ENCODE results near the gene DLGAP4.

The DLGAP4 gene, protein sequence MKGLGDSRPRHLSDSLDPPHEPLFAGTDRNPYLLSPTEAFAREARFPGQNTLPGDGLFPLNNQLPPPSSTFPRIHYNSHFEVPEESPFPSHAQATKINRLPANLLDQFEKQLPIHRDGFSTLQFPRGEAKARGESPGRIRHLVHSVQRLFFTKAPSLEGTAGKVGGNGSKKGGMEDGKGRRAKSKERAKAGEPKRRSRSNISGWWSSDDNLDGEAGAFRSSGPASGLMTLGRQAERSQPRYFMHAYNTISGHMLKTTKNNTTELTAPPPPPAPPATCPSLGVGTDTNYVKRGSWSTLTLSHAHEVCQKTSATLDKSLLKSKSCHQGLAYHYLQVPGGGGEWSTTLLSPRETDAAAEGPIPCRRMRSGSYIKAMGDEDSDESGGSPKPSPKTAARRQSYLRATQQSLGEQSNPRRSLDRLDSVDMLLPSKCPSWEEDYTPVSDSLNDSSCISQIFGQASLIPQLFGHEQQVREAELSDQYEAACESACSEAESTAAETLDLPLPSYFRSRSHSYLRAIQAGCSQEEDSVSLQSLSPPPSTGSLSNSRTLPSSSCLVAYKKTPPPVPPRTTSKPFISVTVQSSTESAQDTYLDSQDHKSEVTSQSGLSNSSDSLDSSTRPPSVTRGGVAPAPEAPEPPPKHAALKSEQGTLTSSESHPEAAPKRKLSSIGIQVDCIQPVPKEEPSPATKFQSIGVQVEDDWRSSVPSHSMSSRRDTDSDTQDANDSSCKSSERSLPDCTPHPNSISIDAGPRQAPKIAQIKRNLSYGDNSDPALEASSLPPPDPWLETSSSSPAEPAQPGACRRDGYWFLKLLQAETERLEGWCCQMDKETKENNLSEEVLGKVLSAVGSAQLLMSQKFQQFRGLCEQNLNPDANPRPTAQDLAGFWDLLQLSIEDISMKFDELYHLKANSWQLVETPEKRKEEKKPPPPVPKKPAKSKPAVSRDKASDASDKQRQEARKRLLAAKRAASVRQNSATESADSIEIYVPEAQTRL

DNA sequence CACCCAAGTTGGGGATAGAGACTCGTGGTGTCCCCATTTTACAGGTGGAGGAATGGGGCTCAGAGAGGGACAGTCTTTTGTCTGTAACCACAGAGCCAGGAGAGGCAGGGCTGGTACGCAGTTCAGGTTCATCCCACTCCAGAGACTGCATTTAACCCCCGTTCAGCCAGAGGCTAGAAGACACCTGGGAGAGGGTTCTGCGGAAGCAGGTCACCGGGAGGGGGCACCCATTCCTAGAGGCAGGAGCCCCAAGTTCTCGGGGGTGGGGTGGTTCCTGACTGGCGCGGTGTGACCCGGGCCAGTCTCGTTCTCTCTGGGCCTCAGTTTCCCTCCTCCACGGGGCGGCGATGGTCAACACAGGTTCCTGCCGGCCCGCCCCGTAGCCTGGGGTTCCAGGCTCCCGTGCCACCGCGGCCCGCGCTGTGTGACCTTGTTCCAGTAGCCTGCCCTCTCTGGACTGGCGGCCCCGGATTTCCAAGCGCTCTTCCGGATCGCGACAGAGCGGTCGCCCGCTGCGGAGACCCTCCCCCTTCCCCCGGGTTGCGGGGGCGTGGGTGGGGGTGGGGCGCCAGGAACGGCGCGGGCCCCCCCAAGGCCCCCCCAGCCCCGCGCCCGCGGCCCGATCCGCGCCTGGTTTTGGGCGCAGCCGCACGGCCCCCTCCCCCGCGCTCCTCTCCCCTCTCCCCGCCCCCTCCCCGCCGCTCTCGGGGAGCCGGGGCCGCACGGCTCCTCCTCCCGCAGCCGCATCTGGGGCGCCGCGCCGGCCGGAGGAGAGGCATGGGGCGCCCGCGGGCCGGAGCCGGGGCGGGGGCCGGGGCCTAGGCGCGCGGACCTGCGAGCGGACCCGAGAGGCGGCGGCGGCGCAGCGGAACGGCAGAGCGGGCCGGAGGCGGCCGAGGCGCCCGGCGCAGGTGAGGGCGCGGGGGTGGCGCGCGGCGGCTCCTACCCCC lies at the start of gene DLGAP4:
Gene DLGAP4, plus strand, starts transcription at position 738 of the 950 bp plus-strand sequence. CDS start 125,379 bp downstream, outside the sequence.
- DNase-seq: no peak

- no peak for DNase-seq
These were observed 46.7 kb upstream of the DLGAP4 start for GRCh38 chr20:36259177-36260061.

GRCh38 chr20:36260316-36260715 lies 45.8 kb upstream of the DLGAP4 start:
- DNase-seq: no peak

GRCh38 chr20:36261389-36262105 lies 44.6 kb upstream of the DLGAP4 start:
- DNase-seq: no peak

DNA sequence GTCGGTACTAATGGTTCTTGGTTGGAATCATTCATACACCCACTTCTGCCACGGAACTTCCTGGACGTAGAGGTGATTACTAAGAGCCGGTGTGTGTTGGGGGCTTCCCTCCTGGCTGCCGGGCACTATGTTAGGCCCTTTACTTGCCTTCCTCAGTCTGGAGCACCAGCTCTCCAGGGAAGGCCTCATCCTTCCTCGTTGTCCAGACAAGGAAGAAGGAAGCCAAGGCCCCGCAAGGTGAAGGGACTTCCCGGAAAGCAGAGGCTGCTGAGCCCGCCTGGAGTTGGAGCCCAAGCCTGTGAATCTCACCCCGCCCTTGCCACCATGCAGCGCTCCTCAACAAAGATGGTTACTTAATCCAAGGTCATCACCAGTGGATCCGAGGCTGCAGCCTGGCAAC lies 43.7 kb upstream of the DLGAP4 start:
- DNase-seq: no peak

DNA sequence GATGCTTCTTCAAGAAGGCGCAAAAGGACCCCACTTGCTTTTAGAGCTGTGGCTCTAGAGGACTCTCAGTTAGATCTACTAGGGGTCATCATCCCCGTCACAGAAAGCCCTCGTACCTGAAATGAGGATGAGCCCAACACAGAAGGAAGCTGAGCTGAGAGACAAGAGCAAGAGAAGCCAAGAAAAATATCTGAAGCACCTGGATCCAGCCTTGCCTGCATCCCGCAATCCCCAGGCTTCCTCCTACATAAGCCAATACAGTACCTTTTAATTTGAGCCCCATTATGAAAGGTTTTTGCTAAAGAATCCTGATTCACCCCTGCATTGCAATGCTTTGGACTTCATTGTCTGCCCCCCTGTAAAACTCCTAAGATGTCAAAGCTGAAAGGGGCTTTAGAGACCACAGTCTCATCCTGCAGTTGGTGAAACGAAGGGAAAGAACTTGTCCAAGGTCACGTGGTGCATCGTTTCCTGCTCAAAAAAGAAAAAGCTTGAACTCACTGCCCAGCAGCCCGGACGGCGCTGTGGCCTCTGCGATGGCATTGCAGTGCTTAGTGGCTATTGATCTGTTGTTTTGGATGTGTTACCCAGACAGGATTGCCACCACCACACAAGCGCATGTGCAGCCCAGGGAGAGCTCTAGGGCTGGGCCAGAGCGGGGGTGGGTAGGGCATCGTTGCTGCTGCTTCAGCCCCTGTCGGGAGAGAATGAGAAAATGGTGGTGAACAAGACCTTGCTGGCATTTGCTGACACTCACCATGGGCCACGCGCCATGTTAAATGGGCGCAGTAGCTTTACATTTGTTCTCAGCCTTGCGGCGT lies 41.5 kb upstream of the DLGAP4 start:
- no peak for DNase-seq

- DNase-seq: no peak
These were observed 40.0 kb upstream of the DLGAP4 start for GRCh38 chr20:36266189-36266588.

DNA sequence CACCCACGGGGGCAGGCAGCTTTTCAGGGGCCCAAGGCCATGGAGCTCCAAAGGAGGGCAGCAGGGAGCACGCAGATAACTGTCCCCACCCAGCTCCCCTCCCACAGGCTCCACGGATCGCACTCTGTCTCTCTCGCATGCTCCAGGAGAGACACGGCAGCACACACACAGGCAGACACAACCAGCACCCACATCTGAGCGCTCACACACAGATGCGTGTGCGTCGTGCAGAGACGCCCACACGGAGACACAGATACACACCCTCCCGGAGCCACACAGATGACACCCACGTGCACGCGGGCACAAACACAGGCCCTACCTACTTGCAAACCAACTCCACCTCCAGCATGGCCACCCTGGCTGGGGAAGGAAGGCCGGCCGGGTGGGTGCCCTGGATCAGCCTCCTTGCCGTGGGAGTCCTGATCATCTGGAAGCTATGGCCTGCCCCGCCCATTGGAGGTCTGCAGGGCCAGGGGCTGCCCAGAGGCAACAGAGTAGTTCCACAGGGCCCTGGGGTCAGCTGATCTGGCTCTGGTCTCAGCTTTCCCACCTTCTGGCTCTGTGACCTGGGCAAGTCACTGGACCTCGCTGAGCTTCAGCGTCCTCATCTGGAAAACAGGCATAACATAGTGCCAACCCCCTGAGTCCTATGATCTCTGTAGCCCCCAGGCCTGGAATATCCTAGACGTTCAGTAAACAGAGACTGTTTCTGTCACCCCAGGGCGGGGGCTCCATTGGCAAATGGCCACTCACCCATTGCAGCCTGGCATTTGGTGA lies 38.3 kb upstream of the DLGAP4 start:
- DNase-seq: no peak

- no peak for DNase-seq
These were observed 37.4 kb upstream of the DLGAP4 start for GRCh38 chr20:36268440-36269342.

DNA sequence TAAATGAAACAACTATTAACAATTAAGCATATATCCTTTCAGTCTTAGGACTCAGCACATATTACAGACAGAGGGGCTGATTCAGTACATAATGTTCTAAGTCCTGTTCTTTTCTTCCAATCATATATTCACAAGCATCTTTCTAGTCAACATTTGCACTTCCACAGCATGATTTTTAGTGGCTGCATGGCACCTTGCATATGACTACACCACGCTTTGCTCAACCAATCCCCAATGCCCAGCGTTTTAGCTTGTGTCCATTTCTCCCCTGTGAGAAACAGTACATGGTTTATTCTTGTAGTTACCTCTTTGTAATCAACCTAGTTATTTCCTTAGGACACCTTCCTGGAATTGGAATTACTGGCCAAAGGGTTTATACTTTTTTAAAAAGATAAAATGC lies 36.6 kb upstream of the DLGAP4 start:
- no peak for DNase-seq

- DNase-seq: no peak
These were observed 35.1 kb upstream of the DLGAP4 start for GRCh38 chr20:36270744-36271638.

GRCh38 chr20:36271639-36272546 lies 34.2 kb upstream of the DLGAP4 start:
- no peak for DNase-seq

GRCh38 chr20:36272547-36273220 lies 33.5 kb upstream of the DLGAP4 start:
- no peak for DNase-seq

DNA sequence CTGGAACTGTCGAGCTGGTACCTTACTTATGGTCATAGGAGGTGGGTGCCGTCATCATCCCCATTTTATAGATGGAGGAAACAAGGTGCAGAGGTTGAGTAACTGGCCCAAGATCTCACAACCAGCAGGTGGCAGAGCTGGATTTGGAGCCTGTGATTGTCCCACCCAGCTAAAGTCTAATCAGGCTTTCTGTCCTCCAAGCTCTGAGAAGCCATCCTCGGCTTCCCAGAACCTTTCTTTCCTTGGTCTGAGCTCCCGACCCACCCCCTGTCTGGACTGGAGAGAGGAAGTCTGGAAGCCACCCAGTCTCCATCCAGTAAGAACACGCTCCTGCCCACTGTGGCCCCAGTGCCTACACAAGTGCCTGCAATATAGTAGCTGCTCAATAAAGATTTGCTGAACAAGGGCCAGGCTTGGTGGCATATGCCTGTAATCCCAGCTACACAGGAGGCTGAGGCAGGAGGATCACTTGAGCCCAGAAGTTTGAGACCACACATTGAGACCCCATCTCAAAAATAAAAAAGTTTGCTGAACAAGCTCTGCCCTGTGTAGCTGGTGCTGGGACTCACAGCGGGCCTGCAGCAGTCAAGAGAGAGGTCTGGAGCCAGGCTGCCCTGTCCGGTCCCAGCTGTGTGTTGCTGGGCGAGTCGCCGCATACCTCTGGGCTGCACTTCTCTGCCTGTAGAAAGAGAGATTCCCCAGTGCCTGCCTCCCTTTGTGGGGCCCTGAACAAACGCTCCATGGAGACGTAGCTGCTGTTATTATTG lies 32.5 kb upstream of the DLGAP4 start:
- peak; percentile 14 for DNase-seq

Data from CD4-positive, alpha-beta T cell treated with Interleukin-10 for 1 hour (primary cell).